ENCODE results near the gene TUBB4A. TPM values are rescaled to one million over a fixed set of nuclear protein-coding genes. Genes with fewer than 3 reads are reported as not detected.

Gene TUBB4A
- total and polyA plus RNA-seq, 9 donors: 0.88 to 47.1 (median 3.2) TPM; not detected in 2

DNA sequence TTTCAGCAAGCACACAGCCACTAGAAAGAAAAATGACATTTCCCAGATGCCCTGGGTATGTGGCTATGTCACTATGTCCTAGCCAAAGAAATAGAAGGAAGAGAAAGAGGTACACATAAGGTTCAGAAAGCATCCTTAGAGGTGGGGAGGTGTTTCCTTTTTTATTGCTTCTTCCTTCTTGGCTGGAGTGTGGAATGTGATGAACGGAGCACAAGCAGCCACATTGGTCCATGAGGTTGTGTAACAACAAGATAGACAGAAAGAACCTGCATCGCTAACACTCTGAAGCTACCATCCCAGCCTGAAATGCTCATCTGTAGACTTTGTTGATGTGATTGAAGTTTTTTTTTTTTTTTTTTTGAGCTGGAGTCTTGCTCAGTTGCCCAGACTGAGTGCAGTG is 49.2 kb downstream of the TUBB4A start:
- Histone ChIP-seq H3K9me3 (peaks cover 0 to 10% of the 10 kb centered on the region in 2 donors), H3K27ac (no peak overlapping the region), H3K27me3 (no peaks in the 10 kb centered on the region), H3K36me3 (no peaks in the 10 kb centered on the region), H3K4me3 (no peak overlapping the region), H3K4me1 (ENCODE audit: insufficient read depth) (peaks cover under 1% of the 10 kb centered on the region)
- 94 to 98% (median 96%) methylated on average over 2 of the region's 2 CpGs for WGBS, 3 donors
- no peak for TF ChIP-seq EP300 (IDR thresholded peaks at IDR 0.05)
- no peak for TF ChIP-seq POLR2A (IDR thresholded peaks at IDR 0.05)
- TF ChIP-seq, protein P1, sequence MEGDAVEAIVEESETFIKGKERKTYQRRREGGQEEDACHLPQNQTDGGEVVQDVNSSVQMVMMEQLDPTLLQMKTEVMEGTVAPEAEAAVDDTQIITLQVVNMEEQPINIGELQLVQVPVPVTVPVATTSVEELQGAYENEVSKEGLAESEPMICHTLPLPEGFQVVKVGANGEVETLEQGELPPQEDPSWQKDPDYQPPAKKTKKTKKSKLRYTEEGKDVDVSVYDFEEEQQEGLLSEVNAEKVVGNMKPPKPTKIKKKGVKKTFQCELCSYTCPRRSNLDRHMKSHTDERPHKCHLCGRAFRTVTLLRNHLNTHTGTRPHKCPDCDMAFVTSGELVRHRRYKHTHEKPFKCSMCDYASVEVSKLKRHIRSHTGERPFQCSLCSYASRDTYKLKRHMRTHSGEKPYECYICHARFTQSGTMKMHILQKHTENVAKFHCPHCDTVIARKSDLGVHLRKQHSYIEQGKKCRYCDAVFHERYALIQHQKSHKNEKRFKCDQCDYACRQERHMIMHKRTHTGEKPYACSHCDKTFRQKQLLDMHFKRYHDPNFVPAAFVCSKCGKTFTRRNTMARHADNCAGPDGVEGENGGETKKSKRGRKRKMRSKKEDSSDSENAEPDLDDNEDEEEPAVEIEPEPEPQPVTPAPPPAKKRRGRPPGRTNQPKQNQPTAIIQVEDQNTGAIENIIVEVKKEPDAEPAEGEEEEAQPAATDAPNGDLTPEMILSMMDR (IDR thresholded peaks at IDR 0.05): no peak
- no peak for DNase-seq
- intact Hi-C loops (cut with DNase I): no loop called here

- WGBS, 3 donors: 93 to 95% (median 94%) methylated on average over 19 of the region's 19 CpGs
These were observed 49.9 kb downstream of the TUBB4A start for GRCh38 chr19:6452223-6452614.

DNA sequence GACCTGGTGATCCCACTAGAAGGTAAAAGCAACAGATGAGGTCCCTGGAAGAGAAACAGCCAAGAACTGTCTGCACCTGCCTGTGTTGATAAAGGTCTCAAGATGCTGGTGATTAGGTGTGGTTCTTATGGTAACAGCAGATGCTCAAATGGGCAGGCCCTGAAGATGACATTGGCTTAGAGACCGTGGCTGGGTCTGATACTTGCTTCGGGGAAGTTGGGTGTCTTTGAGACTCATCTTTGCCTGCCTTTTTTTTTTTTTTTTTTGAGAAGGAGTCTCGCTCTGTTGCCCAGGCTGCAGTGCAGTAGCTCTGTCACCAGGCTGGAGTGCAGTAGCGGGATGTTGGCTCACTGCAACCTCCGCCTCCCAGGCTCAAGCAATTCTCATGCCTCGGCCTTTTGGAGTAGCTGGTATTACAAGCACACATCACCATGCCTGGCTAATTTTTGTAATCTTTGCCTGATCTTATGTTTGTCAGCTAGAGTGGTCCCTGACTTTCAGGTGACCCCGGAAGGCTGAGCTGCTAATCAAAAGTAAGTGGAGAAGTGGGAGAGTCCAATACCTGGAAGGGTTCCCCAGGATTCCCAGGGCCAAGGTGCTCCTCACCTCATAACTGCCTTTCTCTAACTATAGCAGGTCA is 50.4 kb downstream of the TUBB4A start:
- H3K36me3 ChIP-seq: no peaks in the 10 kb centered on the region
- DNase-seq: no peak
- TF ChIP-seq POLR2A (IDR thresholded peaks at IDR 0.05): no peak
- TF ChIP-seq EP300 (IDR thresholded peaks at IDR 0.05): no peak
- TF ChIP-seq, protein P1 (IDR thresholded peaks at IDR 0.05): no peak
- no peak overlapping the region for H3K4me3 ChIP-seq
- 86 to 90% (median 90%) methylated on average over 7 of the region's 7 CpGs for WGBS, 3 donors
- no peaks in the 10 kb centered on the region for H3K27me3 ChIP-seq
- H3K27ac ChIP-seq: no peak overlapping the region
- H3K9me3 ChIP-seq: peaks cover 0 to 10% of the 10 kb centered on the region in 2 donors
- intact Hi-C loops (cut with DNase I): no loop called here
- H3K4me1 ChIP-seq (ENCODE audit: insufficient read depth): no peaks in the 10 kb centered on the region

More at GRCh38 chr19:6452223-6452614, 49.9 kb downstream of the TUBB4A start:
- H3K9me3 ChIP-seq: peaks cover 0 to 10% of the 10 kb centered on the region in 2 donors
- no peak for DNase-seq
- H3K4me3 ChIP-seq: no peak overlapping the region
- TF ChIP-seq POLR2A (IDR thresholded peaks at IDR 0.05) (no peak), EP300 (IDR thresholded peaks at IDR 0.05) (no peak)
- TF ChIP-seq, protein P1 (IDR thresholded peaks at IDR 0.05): no peak
- H3K27ac ChIP-seq: no peak overlapping the region
- H3K36me3 ChIP-seq: no peaks in the 10 kb centered on the region
- no peaks in the 10 kb centered on the region for H3K27me3 ChIP-seq
- intact Hi-C loops (cut with DNase I): no loop called here
- H3K4me1 ChIP-seq (ENCODE audit: insufficient read depth): no peaks in the 10 kb centered on the region

DNA sequence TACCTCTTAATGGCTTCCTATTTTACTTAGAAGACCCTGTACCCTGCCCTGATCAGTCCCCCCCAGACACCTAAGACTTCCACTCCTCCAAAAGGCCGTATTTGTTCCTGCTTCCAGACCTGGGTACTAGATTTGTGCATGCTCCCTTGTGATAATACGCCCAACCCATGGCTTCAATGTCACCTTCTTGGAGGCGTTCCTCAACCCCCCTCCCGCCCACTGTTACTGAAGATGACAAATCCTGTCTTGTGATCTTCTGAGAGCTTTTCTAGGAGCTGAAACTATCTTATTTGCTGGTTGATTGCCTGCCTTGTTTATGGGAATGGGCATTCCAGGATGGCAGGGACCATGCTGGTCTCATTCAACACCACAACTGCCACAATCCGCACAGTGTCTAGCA is 51.9 kb downstream of the TUBB4A start:
- 95 to 98% (median 97%) methylated on average over 5 of the region's 5 CpGs for WGBS, 3 donors
- Histone ChIP-seq H3K4me1 (ENCODE audit: insufficient read depth) (no peaks in the 10 kb centered on the region), H3K4me3 (no peak overlapping the region), H3K27me3 (no peaks in the 10 kb centered on the region), H3K9me3 (peaks cover 0 to 17% of the 10 kb centered on the region in 2 donors), H3K36me3 (no peaks in the 10 kb centered on the region), H3K27ac (no peak overlapping the region)
- DNase-seq: no peak
- TF ChIP-seq POLR2A (IDR thresholded peaks at IDR 0.05): no peak
- TF ChIP-seq, protein P1 (IDR thresholded peaks at IDR 0.05): no peak
- TF ChIP-seq EP300 (IDR thresholded peaks at IDR 0.05): no peak
- intact Hi-C loops (cut with DNase I): no loop called here
